MM.1S (cell line): ENCODE results near the gene LCE1D.

Experiments used
- CTCF ChIP-seq: fragments of 300-600 bp; sonication (generic); IDR thresholded peaks from 2 replicates; pipeline ENCODE4 v1.5.1; 2016; ENCODE audit warnings: antibody characterized with exemption, low read length, mixed read lengths
- EZH2 ChIP-seq: fragments of 300-600 bp; sonication (generic); optimal IDR thresholded peaks from 2 replicates; pipeline ENCODE3; 2017; ENCODE audit warnings: low read depth, mild to moderate bottlenecking, antibody characterized with exemption, low read length, mixed read lengths

DNA sequence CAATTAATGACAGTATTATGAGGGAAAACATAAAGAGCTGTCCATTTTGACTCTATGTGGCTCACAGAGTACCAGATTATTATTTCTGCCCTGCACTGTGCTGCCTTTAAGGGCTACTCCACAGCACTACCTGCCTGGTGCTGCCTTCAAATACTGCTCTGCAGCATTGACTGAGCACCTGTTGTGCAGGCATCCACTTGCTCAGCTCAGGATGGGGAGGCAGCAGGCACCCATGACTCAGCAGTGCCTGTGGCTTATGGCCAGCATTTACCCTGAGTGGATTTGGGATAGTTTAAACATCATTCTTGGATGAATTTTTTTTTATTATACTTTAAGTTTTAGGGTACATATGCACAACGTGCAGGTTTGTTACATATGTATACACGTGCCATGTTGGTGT is 39.6 kb upstream of the LCE1D start:
- TF ChIP-seq CTCF = no peak
- TF ChIP-seq EZH2 = no peak
